ENCODE measurements around the gene CYP2J2. TPM values are rescaled to one million over a fixed set of nuclear protein-coding genes. Genes with fewer than 3 reads are reported as not detected.
"Not testable (repeated sequence)": the region's sequence is repeated elsewhere in the genome, so short reads cannot be mapped to it uniquely, and the experiment has no call there.

The CYP2J2 gene, protein sequence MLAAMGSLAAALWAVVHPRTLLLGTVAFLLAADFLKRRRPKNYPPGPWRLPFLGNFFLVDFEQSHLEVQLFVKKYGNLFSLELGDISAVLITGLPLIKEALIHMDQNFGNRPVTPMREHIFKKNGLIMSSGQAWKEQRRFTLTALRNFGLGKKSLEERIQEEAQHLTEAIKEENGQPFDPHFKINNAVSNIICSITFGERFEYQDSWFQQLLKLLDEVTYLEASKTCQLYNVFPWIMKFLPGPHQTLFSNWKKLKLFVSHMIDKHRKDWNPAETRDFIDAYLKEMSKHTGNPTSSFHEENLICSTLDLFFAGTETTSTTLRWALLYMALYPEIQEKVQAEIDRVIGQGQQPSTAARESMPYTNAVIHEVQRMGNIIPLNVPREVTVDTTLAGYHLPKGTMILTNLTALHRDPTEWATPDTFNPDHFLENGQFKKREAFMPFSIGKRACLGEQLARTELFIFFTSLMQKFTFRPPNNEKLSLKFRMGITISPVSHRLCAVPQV
- total RNA-seq = 91.7 TPM
- long read RNA-seq, transcript CYP2J2-201 (9 exons, 1,896 nt) = major isoform, 67 of 91 reads
- long read RNA-seq, partial matches to known transcripts = 10 of 91 reads
- long read RNA-seq, other reads (novel, unspliced or antisense) = 12 of 91 reads

DNA sequence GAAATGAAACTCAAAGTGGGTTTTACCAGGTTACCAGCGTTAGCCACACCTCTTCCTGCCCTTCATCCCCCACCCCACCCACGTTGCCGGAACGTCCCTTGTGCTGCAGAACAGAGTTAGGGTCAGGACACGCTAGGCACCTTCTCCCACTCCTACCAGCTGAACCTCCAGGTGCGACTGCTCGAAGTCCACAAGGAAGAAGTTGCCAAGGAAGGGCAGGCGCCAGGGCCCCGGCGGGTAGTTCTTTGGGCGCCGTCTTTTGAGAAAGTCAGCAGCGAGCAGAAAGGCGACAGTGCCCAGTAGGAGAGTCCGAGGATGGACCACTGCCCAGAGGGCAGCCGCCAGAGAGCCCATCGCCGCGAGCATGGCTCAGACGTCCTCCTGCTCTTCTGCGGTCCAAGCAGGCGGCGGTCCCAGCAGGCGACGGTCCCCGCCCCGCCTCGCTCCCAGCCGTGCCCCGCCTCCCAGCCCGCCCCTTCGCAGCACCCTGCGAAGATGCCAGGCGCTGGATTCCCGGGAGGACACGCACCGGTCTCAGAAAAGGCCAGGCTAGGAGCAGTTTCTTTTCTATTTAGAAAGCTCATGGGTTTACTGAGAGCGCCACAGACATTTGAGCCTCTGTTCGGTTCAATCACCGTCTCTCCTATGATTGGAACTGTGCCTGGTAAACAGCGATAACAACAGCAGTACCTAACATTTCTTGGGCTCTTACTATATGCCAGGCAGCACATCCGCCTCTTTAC lies at the start of gene CYP2J2:
TSS of gene CYP2J2 (minus strand) at position 393 of the 743 bp plus-strand sequence. CDS start at position 366, 27 bp downstream.
- peak within 1 kb of the TSS; percentile 85 for H3K27ac ChIP-seq (replicated peaks)
- H3K9me3 ChIP-seq (replicated peaks) = peaks cover 24% of the 10 kb centered on the region
- no peaks in the 10 kb centered on the region for H3K36me3 ChIP-seq
- H3K4me3 ChIP-seq = peak within 1 kb of the TSS; percentile 72
- peaks cover 50% of the 10 kb centered on the region for H3K27me3 ChIP-seq (ENCODE audit: low read depth)
- H3K4me1 ChIP-seq = peaks cover 9% of the 10 kb centered on the region
- intact Hi-C loops (cut with micrococcal nuclease) = no loop called here
- no peak for TF ChIP-seq CTCF (IDR thresholded peaks at IDR 0.05; ENCODE audit: borderline replicate concordance)
- peak; percentile 73 for DNase-seq

DNA sequence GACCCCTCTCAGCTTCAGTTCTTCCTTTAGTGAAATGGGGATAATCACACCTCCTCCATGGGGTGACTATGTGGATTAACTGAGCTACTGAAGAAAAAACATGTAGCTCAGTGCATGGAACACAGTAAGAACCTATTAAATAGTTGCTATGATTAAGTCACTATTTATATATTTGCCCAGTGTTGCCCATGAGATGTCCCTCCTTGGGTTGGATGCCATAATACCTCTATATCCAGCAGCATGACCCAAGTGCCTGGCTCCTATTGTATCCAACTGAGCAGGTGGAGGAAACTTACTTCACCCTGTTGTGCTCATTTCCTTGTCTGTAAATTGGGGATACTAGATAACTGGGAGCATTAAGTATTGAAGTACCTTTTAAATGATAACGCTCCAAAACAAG lies 47.1 kb upstream of the CYP2J2 start:
- intact Hi-C loops (cut with micrococcal nuclease) = no loop called here
- no peak for TF ChIP-seq CTCF (IDR thresholded peaks at IDR 0.05; ENCODE audit: borderline replicate concordance)

DNA sequence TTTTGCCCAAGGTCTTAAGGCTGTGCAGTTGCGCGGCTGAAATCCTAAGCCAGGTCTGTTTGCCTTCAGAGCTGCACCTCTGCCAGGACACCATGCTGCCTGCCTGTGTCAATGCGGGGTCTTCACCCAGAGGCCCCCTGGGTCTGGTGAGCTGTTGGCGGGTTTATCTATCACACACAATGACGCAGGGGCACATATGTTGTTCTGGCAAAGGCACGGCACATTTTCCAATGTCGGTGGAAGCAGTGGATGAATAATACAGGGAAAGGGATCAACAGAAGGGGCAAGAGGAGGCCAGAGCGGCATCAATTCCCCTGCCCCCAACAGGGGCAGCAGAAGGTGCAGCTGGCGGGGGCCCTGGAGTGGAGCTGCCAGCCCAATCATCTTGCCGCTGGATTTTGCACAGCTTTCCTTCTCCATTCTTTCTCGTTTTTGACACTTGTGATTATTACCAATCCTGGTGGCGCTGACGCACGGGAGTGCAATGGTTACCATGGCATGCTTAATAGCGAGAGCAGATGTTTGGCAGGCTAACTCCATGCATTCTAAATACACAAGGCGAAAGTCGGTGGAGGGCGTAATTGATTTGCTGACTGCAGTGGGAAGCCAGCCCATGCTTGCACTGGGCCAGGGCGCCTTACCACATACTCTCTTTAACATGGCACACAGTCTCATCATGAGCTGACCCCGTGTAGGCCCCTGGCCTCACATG lies 45.8 kb upstream of the CYP2J2 start:
- Histone ChIP-seq H3K27ac (replicated peaks) (no peak overlapping the region), H3K27me3 (ENCODE audit: low read depth) (peaks cover 11% of the 10 kb centered on the region), H3K9me3 (replicated peaks) (no peaks in the 10 kb centered on the region), H3K4me1 (peaks cover 7% of the 10 kb centered on the region), H3K4me3 (no peak overlapping the region), H3K36me3 (no peaks in the 10 kb centered on the region)
- intact Hi-C loops (cut with micrococcal nuclease) = no loop called here
- DNase-seq = no peak
- TF ChIP-seq CTCF (IDR thresholded peaks at IDR 0.05; ENCODE audit: borderline replicate concordance) = no peak

More for the DNA sequence above, 47.1 kb upstream of the CYP2J2 start:
- Histone ChIP-seq H3K4me3 (no peak overlapping the region), H3K27ac (replicated peaks) (no peak overlapping the region), H3K27me3 (ENCODE audit: low read depth) (peaks cover 11% of the 10 kb centered on the region), H3K4me1 (peaks cover 7% of the 10 kb centered on the region), H3K9me3 (replicated peaks) (no peaks in the 10 kb centered on the region), H3K36me3 (no peaks in the 10 kb centered on the region)
- DNase-seq = no peak

DNA sequence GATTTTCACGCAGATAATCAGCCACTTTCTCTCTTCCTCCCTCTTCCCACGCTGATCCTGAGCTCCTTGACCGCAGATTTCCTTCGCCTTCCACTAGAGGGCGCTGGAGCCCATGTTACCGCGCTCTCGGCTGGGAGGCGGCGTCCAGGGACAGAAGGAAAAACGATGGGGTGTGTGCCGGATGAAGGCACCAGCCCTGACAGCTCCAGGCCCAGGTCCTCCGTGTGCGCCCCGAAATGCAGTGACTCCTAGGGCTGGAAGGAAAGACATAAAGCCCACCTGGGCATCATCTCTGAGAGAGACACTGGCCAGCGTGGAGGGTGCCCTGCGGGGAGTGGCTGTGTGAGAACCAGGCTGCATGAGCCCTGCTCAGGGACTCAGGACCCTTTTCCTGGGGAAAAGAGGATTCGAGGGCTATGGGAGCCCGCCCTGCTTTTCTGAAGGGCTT lies 44.9 kb upstream of the CYP2J2 start:
- Histone ChIP-seq H3K27ac (replicated peaks) (no peak overlapping the region), H3K27me3 (ENCODE audit: low read depth) (peaks cover 10% of the 10 kb centered on the region), H3K4me3 (no peak overlapping the region), H3K9me3 (replicated peaks) (no peaks in the 10 kb centered on the region), H3K36me3 (no peaks in the 10 kb centered on the region), H3K4me1 (peaks cover 7% of the 10 kb centered on the region)
- peak; percentile 55 for DNase-seq
- TF ChIP-seq CTCF (IDR thresholded peaks at IDR 0.05; ENCODE audit: borderline replicate concordance) = peak; percentile 90
- intact Hi-C loops (cut with micrococcal nuclease) = no loop called here

GRCh38 chr1:59969542-59970175 lies 43.1 kb upstream of the CYP2J2 start:
- H3K36me3 ChIP-seq; intact Hi-C loops (cut with micrococcal nuclease); H3K4me1 ChIP-seq; DNase-seq; H3K27me3 ChIP-seq (ENCODE audit: low read depth); H3K9me3 ChIP-seq (replicated peaks); H3K4me3 ChIP-seq; H3K27ac ChIP-seq (replicated peaks): not testable (repeated sequence)

GRCh38 chr1:59968746-59969145 lies 42.2 kb upstream of the CYP2J2 start:
- H3K36me3 ChIP-seq; intact Hi-C loops (cut with micrococcal nuclease); H3K4me1 ChIP-seq; H3K4me3 ChIP-seq; H3K27me3 ChIP-seq (ENCODE audit: low read depth); DNase-seq; H3K9me3 ChIP-seq (replicated peaks); H3K27ac ChIP-seq (replicated peaks): not testable (repeated sequence)

All from left ventricle myocardium inferior (tissue), 1 donor.